DMS 273 treated with DMSO at 0.1 percent for 48 hours (cell line): ENCODE measurements around the gene NRTN.
"Not testable (repeated sequence)": the region's sequence is repeated elsewhere in the genome, so short reads cannot be mapped to it uniquely, and the experiment has no call there.

Experiments
- DNase-seq: peaks from one replicate; lab custom pipeline; 2025; lab: John Stamatoyannopoulos, UW

Gene NRTN

GRCh38 chr19:5804516-5805461 is at the start of gene NRTN:
NRTN (plus strand) TSS chr19:5805067; CDS start chr19:5824166, 19,099 bp downstream.
- DNase-seq, result no peak

- no peak for DNase-seq
These were observed 42.2 kb upstream of the NRTN start for GRCh38 chr19:5762608-5763217.

- no peak for DNase-seq
These were observed 39.6 kb upstream of the NRTN start for GRCh38 chr19:5765220-5765619.

- no peak for DNase-seq
These were observed 36.9 kb upstream of the NRTN start for GRCh38 chr19:5767949-5768348.

GRCh38 chr19:5772416-5772815 is 32.5 kb upstream of the NRTN start:
- DNase-seq, result no peak

- DNase-seq, result no peak
These were observed 31.6 kb upstream of the NRTN start for GRCh38 chr19:5773276-5773675.

- DNase-seq, result no peak
These were observed 29.9 kb upstream of the NRTN start for GRCh38 chr19:5774921-5775320.

GRCh38 chr19:5775668-5776309 is 29.1 kb upstream of the NRTN start:
- DNase-seq, result no peak

- DNase-seq, result no peak
These were observed 26.5 kb upstream of the NRTN start for GRCh38 chr19:5778402-5778801.

- DNase-seq, result not testable (repeated sequence)
These were observed 24.0 kb upstream of the NRTN start for GRCh38 chr19:5780916-5781315.

- DNase-seq, result no peak
These were observed 22.5 kb upstream of the NRTN start for GRCh38 chr19:5782322-5782721.

GRCh38 chr19:5782945-5783919 is 21.6 kb upstream of the NRTN start:
- no peak for DNase-seq

- DNase-seq, result no peak
These were observed 20.2 kb upstream of the NRTN start, which contains the start of gene PRR22 for GRCh38 chr19:5784581-5785147. PRR22 (minus strand) TSS chr19:5784746; CDS start chr19:5784660, 86 bp downstream.

- DNase-seq, result no peak
These were observed 19.4 kb upstream of the NRTN start for GRCh38 chr19:5785423-5785822.

GRCh38 chr19:5786593-5787408 is 18.1 kb upstream of the NRTN start:
- DNase-seq, result no peak

GRCh38 chr19:5787409-5788182 is 17.3 kb upstream of the NRTN start:
- DNase-seq, result no peak

- no peak for DNase-seq
These were observed 16.4 kb upstream of the NRTN start for GRCh38 chr19:5788422-5788821.

- DNase-seq, result no peak
These were observed 15.5 kb upstream of the NRTN start for GRCh38 chr19:5789351-5789761.

- DNase-seq, result no peak
These were observed 14.8 kb upstream of the NRTN start for GRCh38 chr19:5789886-5790558.
